ENCODE measurements around the gene TCEAL1. TPM values are rescaled to one million over a fixed set of nuclear protein-coding genes. Genes with fewer than 3 reads are reported as not detected.

TCEAL1 gene
- polyA plus RNA-seq, 1 of the 3 experiments (the other 2 are of a cell fraction): 22.1 TPM

DNA sequence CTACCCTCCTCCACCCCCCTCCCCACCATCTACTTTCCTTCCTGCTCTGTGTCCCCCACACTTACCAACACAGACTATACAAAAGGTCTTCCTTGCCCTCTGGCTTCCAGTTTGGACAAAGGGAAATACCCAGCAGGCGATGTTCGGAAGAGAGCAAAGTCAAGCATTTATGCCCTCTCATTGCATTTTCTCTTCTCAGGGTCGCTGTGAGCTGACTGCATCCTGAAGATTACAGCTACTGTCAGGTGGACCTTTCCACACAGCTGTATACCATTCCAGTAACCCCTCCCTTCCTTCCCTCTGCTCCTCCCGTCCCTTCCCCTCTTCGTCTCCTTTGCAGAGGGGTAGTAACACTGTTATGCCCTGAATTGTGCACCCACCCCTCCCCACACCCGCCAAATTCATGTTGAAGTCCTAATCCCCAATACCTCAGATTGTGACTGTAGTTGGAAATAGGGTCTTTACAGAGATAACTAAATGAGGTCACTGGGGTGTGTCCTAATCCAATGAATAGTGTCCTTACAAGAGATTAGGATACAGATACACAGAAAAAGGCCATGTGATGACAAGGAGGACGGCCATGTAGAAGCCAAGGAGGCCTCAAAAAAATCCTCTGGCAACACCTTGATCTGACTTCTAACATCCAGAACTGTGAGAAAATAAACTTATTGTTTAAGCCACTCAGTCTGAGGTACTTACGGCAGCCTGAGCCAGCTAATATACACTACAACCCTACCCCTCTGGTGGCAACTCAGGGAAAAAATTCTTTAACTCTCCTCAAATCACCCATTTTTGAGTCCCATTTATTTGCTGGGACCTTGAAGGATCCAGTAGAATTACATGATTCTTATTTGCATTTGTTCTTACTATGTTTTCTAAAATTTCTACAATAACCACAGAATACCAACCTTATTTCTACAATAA lies 46.0 kb downstream of the TCEAL1 start:
- Histone ChIP-seq H3K4me1 (ENCODE audit: control insufficient read depth in 1 of 2, insufficient read depth in 2 of 2, low read depth in 1 of 2, low read length in 1 of 2) (no peaks in the 10 kb centered on the region), H3K9ac (no peak overlapping the region), H3K9me2 (no peaks in the 10 kb centered on the region), H3K4me2 (no peak overlapping the region), H3K36me3 (replicated peaks in 1 of 2; ENCODE audit: control insufficient read depth in 1 of 2, insufficient read depth in 2 of 2, low read length in 1 of 2) (peaks cover 22 to 40% of the 10 kb centered on the region in 2 experiments), H2AFZ (ENCODE audit: low read depth) (no peak overlapping the region), H3K9me3 (no peaks in the 10 kb centered on the region), H3K27ac (ENCODE audit: low read depth in 2 of 2, low read length in 1 of 2) (no peak overlapping the region), H3K27me3 (ENCODE audit: insufficient read depth) (no peaks in the 10 kb centered on the region; the same call in 1 of the 2 replicates), H3K4me3 (ENCODE audit: low read depth in 2 of 2, low read length in 1 of 2) (no peak overlapping the region), H4K20me1 (ENCODE audit: insufficient read depth) (peaks cover 38% of the 10 kb centered on the region), H3F3A (replicated peaks; ENCODE audit: insufficient read depth) (peaks cover 24% of the 10 kb centered on the region), H3K79me2 (ENCODE audit: insufficient read depth) (0 out of 2 replicates have a peak, but pooled peaks cover 3% of the 10 kb centered on the region)
- ChIA-PET CTCF (no interaction called here), POLR2A (no interaction called here)
- 60% methylated on average over 8 of the region's 8 CpGs for WGBS (ENCODE audit: low lambda C conversion rate)
- no peak for TF ChIP-seq SIN3A (IDR thresholded peaks at IDR 0.05; ENCODE audit: borderline replicate concordance, low read depth, low read length)
- TF ChIP-seq, protein P1, sequence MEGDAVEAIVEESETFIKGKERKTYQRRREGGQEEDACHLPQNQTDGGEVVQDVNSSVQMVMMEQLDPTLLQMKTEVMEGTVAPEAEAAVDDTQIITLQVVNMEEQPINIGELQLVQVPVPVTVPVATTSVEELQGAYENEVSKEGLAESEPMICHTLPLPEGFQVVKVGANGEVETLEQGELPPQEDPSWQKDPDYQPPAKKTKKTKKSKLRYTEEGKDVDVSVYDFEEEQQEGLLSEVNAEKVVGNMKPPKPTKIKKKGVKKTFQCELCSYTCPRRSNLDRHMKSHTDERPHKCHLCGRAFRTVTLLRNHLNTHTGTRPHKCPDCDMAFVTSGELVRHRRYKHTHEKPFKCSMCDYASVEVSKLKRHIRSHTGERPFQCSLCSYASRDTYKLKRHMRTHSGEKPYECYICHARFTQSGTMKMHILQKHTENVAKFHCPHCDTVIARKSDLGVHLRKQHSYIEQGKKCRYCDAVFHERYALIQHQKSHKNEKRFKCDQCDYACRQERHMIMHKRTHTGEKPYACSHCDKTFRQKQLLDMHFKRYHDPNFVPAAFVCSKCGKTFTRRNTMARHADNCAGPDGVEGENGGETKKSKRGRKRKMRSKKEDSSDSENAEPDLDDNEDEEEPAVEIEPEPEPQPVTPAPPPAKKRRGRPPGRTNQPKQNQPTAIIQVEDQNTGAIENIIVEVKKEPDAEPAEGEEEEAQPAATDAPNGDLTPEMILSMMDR (IDR thresholded peaks at IDR 0.05): no peak
- TF ChIP-seq YY1 (IDR thresholded peaks at IDR 0.05; ENCODE audit: low read depth): no peak
- TF ChIP-seq RAD21 (IDR thresholded peaks at IDR 0.05; ENCODE audit: low read length): no peak
- TF ChIP-seq MEF2A (IDR thresholded peaks at IDR 0.05; ENCODE audit: borderline replicate concordance, low read depth): no peak
- TF ChIP-seq, protein P2, sequence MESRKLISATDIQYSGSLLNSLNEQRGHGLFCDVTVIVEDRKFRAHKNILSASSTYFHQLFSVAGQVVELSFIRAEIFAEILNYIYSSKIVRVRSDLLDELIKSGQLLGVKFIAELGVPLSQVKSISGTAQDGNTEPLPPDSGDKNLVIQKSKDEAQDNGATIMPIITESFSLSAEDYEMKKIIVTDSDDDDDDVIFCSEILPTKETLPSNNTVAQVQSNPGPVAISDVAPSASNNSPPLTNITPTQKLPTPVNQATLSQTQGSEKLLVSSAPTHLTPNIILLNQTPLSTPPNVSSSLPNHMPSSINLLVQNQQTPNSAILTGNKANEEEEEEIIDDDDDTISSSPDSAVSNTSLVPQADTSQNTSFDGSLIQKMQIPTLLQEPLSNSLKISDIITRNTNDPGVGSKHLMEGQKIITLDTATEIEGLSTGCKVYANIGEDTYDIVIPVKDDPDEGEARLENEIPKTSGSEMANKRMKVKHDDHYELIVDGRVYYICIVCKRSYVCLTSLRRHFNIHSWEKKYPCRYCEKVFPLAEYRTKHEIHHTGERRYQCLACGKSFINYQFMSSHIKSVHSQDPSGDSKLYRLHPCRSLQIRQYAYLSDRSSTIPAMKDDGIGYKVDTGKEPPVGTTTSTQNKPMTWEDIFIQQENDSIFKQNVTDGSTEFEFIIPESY (IDR thresholded peaks at IDR 0.05; ENCODE audit: borderline replicate concordance, low read depth): no peak
- TF ChIP-seq FOSL2 (IDR thresholded peaks at IDR 0.05; ENCODE audit: borderline replicate concordance, low read depth): no peak
- no peak for TF ChIP-seq RFX5 (IDR thresholded peaks at IDR 0.05; ENCODE audit: low read length)
- no peak for TF ChIP-seq CHD2 (IDR thresholded peaks at IDR 0.05; ENCODE audit: low read length, partially characterized antibody)
- TF ChIP-seq, protein P3, sequence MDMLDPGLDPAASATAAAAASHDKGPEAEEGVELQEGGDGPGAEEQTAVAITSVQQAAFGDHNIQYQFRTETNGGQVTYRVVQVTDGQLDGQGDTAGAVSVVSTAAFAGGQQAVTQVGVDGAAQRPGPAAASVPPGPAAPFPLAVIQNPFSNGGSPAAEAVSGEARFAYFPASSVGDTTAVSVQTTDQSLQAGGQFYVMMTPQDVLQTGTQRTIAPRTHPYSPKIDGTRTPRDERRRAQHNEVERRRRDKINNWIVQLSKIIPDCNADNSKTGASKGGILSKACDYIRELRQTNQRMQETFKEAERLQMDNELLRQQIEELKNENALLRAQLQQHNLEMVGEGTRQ (IDR thresholded peaks at IDR 0.05; ENCODE audit: borderline replicate concordance, low read depth, low read length): no peak
- no peak for TF ChIP-seq NFIC (IDR thresholded peaks at IDR 0.05; ENCODE audit: borderline replicate concordance)
- TF ChIP-seq EP300 (IDR thresholded peaks at IDR 0.05; ENCODE audit: borderline replicate concordance in 1 of 2, low read depth in 1 of 2, low read length in 1 of 2): no peak
- TF ChIP-seq, protein P4, sequence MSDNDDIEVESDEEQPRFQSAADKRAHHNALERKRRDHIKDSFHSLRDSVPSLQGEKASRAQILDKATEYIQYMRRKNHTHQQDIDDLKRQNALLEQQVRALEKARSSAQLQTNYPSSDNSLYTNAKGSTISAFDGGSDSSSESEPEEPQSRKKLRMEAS (IDR thresholded peaks at IDR 0.05; ENCODE audit: low read depth): no peak
- TF ChIP-seq, protein P5, sequence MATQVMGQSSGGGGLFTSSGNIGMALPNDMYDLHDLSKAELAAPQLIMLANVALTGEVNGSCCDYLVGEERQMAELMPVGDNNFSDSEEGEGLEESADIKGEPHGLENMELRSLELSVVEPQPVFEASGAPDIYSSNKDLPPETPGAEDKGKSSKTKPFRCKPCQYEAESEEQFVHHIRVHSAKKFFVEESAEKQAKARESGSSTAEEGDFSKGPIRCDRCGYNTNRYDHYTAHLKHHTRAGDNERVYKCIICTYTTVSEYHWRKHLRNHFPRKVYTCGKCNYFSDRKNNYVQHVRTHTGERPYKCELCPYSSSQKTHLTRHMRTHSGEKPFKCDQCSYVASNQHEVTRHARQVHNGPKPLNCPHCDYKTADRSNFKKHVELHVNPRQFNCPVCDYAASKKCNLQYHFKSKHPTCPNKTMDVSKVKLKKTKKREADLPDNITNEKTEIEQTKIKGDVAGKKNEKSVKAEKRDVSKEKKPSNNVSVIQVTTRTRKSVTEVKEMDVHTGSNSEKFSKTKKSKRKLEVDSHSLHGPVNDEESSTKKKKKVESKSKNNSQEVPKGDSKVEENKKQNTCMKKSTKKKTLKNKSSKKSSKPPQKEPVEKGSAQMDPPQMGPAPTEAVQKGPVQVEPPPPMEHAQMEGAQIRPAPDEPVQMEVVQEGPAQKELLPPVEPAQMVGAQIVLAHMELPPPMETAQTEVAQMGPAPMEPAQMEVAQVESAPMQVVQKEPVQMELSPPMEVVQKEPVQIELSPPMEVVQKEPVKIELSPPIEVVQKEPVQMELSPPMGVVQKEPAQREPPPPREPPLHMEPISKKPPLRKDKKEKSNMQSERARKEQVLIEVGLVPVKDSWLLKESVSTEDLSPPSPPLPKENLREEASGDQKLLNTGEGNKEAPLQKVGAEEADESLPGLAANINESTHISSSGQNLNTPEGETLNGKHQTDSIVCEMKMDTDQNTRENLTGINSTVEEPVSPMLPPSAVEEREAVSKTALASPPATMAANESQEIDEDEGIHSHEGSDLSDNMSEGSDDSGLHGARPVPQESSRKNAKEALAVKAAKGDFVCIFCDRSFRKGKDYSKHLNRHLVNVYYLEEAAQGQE (IDR thresholded peaks at IDR 0.05; ENCODE audit: low read depth, low read length): no peak
- TF ChIP-seq TCF12 (IDR thresholded peaks at IDR 0.05): no peak
- no peak for TF ChIP-seq FOXJ3 (CRISPR knock-in tag; IDR thresholded peaks at IDR 0.05)
- no peak for TF ChIP-seq TEAD4 (IDR thresholded peaks at IDR 0.05; ENCODE audit: borderline replicate concordance, insufficient read depth)
- TF ChIP-seq, protein P6, sequence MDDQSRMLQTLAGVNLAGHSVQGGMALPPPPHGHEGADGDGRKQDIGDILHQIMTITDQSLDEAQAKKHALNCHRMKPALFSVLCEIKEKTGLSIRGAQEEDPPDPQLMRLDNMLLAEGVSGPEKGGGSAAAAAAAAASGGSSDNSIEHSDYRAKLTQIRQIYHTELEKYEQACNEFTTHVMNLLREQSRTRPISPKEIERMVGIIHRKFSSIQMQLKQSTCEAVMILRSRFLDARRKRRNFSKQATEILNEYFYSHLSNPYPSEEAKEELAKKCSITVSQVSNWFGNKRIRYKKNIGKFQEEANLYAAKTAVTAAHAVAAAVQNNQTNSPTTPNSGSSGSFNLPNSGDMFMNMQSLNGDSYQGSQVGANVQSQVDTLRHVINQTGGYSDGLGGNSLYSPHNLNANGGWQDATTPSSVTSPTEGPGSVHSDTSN (IDR thresholded peaks at IDR 0.05): no peak
- DNase-seq: no peak
